ENCODE results near the gene NRXN3. TPM values are rescaled to one million over a fixed set of nuclear protein-coding genes. Genes with fewer than 3 reads are reported as not detected.

NRXN3 gene
- total and polyA plus RNA-seq, 2 experiments from 2014 or later = 1.0 to 1.8 TPM

DNA sequence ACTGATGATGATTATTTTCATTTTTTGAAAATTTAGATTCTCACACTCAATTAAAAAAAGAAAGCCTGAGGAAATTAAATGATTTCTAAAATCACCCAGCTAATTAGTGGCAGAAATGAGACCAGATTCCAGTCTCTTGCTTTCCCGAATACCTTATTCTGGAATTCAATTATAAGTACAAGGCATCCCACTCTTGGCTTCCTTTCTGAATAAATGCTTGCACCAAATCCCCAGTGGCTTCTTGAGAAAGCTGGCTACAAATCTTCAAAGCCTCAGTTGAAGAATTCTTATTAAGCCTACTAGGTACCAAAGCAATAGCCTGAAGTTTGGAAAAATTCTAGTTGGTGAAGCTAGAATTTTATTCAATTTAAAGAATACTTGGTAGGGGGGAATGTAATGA lies 1564.5 kb downstream of the NRXN3 start:
- no peak overlapping the region for H3K4me2 ChIP-seq
- H3K4me3 ChIP-seq = no peak overlapping the region
- H3K4me1 ChIP-seq (ENCODE audit: insufficient read depth) = no peaks in the 10 kb centered on the region
- H2AFZ ChIP-seq = no peak overlapping the region
- TF ChIP-seq, protein P1, sequence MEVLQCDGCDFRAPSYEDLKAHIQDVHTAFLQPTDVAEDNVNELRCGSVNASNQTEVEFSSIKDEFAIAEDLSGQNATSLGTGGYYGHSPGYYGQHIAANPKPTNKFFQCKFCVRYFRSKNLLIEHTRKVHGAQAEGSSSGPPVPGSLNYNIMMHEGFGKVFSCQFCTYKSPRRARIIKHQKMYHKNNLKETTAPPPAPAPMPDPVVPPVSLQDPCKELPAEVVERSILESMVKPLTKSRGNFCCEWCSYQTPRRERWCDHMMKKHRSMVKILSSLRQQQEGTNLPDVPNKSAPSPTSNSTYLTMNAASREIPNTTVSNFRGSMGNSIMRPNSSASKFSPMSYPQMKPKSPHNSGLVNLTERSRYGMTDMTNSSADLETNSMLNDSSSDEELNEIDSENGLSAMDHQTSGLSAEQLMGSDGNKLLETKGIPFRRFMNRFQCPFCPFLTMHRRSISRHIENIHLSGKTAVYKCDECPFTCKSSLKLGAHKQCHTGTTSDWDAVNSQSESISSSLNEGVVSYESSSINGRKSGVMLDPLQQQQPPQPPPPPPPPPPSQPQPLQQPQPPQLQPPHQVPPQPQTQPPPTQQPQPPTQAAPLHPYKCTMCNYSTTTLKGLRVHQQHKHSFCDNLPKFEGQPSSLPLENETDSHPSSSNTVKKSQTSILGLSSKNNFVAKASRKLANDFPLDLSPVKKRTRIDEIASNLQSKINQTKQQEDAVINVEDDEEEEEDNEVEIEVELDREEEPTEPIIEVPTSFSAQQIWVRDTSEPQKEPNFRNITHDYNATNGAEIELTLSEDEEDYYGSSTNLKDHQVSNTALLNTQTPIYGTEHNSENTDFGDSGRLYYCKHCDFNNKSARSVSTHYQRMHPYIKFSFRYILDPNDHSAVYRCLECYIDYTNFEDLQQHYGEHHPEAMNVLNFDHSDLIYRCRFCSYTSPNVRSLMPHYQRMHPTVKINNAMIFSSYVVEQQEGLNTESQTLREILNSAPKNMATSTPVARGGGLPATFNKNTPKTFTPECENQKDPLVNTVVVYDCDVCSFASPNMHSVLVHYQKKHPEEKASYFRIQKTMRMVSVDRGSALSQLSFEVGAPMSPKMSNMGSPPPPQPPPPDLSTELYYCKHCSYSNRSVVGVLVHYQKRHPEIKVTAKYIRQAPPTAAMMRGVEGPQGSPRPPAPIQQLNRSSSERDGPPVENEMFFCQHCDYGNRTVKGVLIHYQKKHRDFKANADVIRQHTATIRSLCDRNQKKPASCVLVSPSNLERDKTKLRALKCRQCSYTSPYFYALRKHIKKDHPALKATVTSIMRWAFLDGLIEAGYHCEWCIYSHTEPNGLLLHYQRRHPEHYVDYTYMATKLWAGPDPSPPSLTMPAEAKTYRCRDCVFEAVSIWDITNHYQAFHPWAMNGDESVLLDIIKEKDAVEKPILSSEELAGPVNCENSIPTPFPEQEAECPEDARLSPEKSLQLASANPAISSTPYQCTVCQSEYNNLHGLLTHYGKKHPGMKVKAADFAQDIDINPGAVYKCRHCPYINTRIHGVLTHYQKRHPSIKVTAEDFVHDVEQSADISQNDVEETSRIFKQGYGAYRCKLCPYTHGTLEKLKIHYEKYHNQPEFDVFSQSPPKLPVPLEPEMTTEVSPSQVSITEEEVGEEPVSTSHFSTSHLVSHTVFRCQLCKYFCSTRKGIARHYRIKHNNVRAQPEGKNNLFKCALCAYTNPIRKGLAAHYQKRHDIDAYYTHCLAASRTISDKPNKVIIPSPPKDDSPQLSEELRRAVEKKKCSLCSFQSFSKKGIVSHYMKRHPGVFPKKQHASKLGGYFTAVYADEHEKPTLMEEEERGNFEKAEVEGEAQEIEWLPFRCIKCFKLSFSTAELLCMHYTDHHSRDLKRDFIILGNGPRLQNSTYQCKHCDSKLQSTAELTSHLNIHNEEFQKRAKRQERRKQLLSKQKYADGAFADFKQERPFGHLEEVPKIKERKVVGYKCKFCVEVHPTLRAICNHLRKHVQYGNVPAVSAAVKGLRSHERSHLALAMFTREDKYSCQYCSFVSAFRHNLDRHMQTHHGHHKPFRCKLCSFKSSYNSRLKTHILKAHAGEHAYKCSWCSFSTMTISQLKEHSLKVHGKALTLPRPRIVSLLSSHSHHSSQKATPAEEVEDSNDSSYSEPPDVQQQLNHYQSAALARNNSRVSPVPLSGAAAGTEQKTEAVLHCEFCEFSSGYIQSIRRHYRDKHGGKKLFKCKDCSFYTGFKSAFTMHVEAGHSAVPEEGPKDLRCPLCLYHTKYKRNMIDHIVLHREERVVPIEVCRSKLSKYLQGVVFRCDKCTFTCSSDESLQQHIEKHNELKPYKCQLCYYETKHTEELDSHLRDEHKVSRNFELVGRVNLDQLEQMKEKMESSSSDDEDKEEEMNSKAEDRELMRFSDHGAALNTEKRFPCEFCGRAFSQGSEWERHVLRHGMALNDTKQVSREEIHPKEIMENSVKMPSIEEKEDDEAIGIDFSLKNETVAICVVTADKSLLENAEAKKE (CRISPR knock-in tag; IDR thresholded peaks at IDR 0.05) = no peak
- TF ChIP-seq POLR2AphosphoS5 (IDR thresholded peaks at IDR 0.05; ENCODE audit: low read depth) (no peak), NANOG (IDR thresholded peaks at IDR 0.05; ENCODE audit: borderline replicate concordance) (no peak), STAT1 (IDR thresholded peaks at IDR 0.05; ENCODE audit: unreplicated experiment) (no peak), ZNF114 (CRISPR knock-in tag; IDR thresholded peaks at IDR 0.05) (no peak), JUNB (IDR thresholded peaks at IDR 0.05; ENCODE audit: unreplicated experiment) (no peak), CREB1 (CRISPR knock-in tag; IDR thresholded peaks at IDR 0.05; ENCODE audit: low read depth) (no peak), EZH2phosphoT487 (IDR thresholded peaks at IDR 0.05; ENCODE audit: unreplicated experiment) (no peak), ZNF331 (CRISPR knock-in tag; IDR thresholded peaks at IDR 0.05; ENCODE audit: low read depth) (no peak), EZH2 (IDR thresholded peaks at IDR 0.05; ENCODE audit: low read depth, unreplicated experiment) (no peak)
- TF ChIP-seq, protein P2, sequence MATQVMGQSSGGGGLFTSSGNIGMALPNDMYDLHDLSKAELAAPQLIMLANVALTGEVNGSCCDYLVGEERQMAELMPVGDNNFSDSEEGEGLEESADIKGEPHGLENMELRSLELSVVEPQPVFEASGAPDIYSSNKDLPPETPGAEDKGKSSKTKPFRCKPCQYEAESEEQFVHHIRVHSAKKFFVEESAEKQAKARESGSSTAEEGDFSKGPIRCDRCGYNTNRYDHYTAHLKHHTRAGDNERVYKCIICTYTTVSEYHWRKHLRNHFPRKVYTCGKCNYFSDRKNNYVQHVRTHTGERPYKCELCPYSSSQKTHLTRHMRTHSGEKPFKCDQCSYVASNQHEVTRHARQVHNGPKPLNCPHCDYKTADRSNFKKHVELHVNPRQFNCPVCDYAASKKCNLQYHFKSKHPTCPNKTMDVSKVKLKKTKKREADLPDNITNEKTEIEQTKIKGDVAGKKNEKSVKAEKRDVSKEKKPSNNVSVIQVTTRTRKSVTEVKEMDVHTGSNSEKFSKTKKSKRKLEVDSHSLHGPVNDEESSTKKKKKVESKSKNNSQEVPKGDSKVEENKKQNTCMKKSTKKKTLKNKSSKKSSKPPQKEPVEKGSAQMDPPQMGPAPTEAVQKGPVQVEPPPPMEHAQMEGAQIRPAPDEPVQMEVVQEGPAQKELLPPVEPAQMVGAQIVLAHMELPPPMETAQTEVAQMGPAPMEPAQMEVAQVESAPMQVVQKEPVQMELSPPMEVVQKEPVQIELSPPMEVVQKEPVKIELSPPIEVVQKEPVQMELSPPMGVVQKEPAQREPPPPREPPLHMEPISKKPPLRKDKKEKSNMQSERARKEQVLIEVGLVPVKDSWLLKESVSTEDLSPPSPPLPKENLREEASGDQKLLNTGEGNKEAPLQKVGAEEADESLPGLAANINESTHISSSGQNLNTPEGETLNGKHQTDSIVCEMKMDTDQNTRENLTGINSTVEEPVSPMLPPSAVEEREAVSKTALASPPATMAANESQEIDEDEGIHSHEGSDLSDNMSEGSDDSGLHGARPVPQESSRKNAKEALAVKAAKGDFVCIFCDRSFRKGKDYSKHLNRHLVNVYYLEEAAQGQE (IDR thresholded peaks at IDR 0.05; ENCODE audit: unreplicated experiment) = no peak
- TF ChIP-seq, protein P3, sequence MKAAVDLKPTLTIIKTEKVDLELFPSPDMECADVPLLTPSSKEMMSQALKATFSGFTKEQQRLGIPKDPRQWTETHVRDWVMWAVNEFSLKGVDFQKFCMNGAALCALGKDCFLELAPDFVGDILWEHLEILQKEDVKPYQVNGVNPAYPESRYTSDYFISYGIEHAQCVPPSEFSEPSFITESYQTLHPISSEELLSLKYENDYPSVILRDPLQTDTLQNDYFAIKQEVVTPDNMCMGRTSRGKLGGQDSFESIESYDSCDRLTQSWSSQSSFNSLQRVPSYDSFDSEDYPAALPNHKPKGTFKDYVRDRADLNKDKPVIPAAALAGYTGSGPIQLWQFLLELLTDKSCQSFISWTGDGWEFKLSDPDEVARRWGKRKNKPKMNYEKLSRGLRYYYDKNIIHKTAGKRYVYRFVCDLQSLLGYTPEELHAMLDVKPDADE (IDR thresholded peaks at IDR 0.05) = no peak
- TF ChIP-seq, protein P4, sequence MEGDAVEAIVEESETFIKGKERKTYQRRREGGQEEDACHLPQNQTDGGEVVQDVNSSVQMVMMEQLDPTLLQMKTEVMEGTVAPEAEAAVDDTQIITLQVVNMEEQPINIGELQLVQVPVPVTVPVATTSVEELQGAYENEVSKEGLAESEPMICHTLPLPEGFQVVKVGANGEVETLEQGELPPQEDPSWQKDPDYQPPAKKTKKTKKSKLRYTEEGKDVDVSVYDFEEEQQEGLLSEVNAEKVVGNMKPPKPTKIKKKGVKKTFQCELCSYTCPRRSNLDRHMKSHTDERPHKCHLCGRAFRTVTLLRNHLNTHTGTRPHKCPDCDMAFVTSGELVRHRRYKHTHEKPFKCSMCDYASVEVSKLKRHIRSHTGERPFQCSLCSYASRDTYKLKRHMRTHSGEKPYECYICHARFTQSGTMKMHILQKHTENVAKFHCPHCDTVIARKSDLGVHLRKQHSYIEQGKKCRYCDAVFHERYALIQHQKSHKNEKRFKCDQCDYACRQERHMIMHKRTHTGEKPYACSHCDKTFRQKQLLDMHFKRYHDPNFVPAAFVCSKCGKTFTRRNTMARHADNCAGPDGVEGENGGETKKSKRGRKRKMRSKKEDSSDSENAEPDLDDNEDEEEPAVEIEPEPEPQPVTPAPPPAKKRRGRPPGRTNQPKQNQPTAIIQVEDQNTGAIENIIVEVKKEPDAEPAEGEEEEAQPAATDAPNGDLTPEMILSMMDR (conservative IDR thresholded peaks at IDR 0.05; ENCODE audit: low read depth in 2 of 2) = no peak
- Mint-ChIP-seq H3K4me1 (no peaks in the 10 kb centered on the region), H3K36me3 (ENCODE audit: low read depth) (peaks cover 22% of the 10 kb centered on the region), H3K4me3 (no peak overlapping the region), H3K27ac (no peak overlapping the region), H3K9me3 (peaks cover 39% of the 10 kb centered on the region), H3K27me3 (ENCODE audit: insufficient read depth, low read depth, poor library complexity) (no peaks in the 10 kb centered on the region)
- peaks cover 5% of the 10 kb centered on the region; the same call in 1 of the 2 replicates for H3K36me3 ChIP-seq (ENCODE audit: insufficient read depth)
- no peaks in the 10 kb centered on the region for H3K9me2 ChIP-seq (ENCODE audit: insufficient read depth)
- no peaks in the 10 kb centered on the region for H4K20me1 ChIP-seq (replicated peaks; ENCODE audit: insufficient read depth)
- H3K27me3 ChIP-seq (ENCODE audit: insufficient read depth) = no peaks in the 10 kb centered on the region
- H3K79me2 ChIP-seq (replicated peaks; ENCODE audit: insufficient read depth) = no peaks in the 10 kb centered on the region
- H3K27ac ChIP-seq (ENCODE audit: low read depth) = no peak overlapping the region
- H3F3A ChIP-seq (replicated peaks; ENCODE audit: low read depth) = no peaks in the 10 kb centered on the region
- ATAC-seq (no peak), DNase-seq (ENCODE audit: low spot score) (no peak)

Data from GM23338 (cell line).